Stomach (tissue), 9 donors: Measurements from ENCODE around the gene HIBCH. TPM values are rescaled to one million over a fixed set of nuclear protein-coding genes. Genes with fewer than 3 reads are reported as not detected.
A peak's percentile ranks its signal among the peaks of the same experiment; 100 is the strongest.

Experiments
- DNase-seq, 2 donors: peaks; one replicate each; pipeline versions ENCODE4 v3.0.0 to v3.0.0-alpha.2; 2013 to 2019
- H3K27ac ChIP-seq, 5 donors: fragments of 200-600 bp in 4 of 5; sonication (generic) in 4 of 5; one replicate each; pipeline ENCODE4 v1.5.1; 2013 to 2019; ENCODE audit warnings: mild to moderate bottlenecking in 1 of 5, moderate library complexity in 1 of 5
- H3K27me3 ChIP-seq, 3 donors: fragments of 200-600 bp; sonication (generic); one replicate each; pipeline ENCODE4 v1.5.1; 2017 to 2019; ENCODE audit warnings: mixed run types in 1 of 3
- H3K36me3 ChIP-seq, 4 donors: fragments of 200-600 bp; sonication (generic); 1 replicate in 3 of 4; 2 replicates in 1 of 4; pipeline ENCODE4 v1.5.1; 2016 to 2019
- H3K4me1 ChIP-seq, 4 donors: fragments of 200-600 bp; sonication (generic); one replicate each; pipeline ENCODE4 v1.5.1; 2016 to 2019
- H3K4me3 ChIP-seq, 4 donors: fragments of 200-600 bp; sonication (generic) in 3 of 4; one replicate each; pipeline ENCODE4 v1.5.1; 2016 to 2019; ENCODE audit warnings: mild to moderate bottlenecking in 1 of 4
- H3K9me3 ChIP-seq, 4 donors: fragments of 200-600 bp; sonication (generic); one replicate each; pipeline ENCODE4 v1.5.1; 2016 to 2019
- CTCF ChIP-seq, 7 experiments: fragments of 450-650 bp in 4 of 7; fragments of 200-600 bp in 3 of 7; sonication (generic) in 3 of 7; IDR thresholded peaks; one replicate each; pipeline ENCODE4 v1.5.1; 2016 to 2019; ENCODE audit warnings: antibody characterized with exemption in 7 of 7, control low read depth in 2 of 7, mild to moderate bottlenecking in 1 of 7
- EP300 ChIP-seq: sonication (generic); formaldehyde crosslinking; IDR thresholded peaks from one replicate; pipeline ENCODE4 v1.6.1; 2017; ENCODE audit warnings: antibody characterized with exemption
- POLR2A ChIP-seq, 4 donors: fragments of 450-650 bp; IDR thresholded peaks; one replicate each; pipeline ENCODE4 v1.6.1; 2016; ENCODE audit warnings: antibody characterized with exemption in 4 of 4, control low read depth in 2 of 4, mild to moderate bottlenecking in 1 of 4, moderate library complexity in 1 of 4
- POLR2AphosphoS5 ChIP-seq, 3 donors: sonication (generic); formaldehyde crosslinking; IDR thresholded peaks; one replicate each; pipeline ENCODE4 v1.6.1; 2016; ENCODE audit warnings: antibody characterized with exemption in 3 of 3
- WGBS, 5 donors: extraction: QIAGEN DNeasy Blood & Tissue Kit in 3 of 5; methylation state at CpG; one replicate each; pipeline versions ENCODE4 v1.1.5 to v1.1.7; 2013 to 2018; 5-methylcytosine and 5-hydroxymethylcytosine counted together
- intact Hi-C: fragments of 100-400 bp; cut with DNase I; formaldehyde crosslinking; loops from one replicate; pipeline ENCODE4 v1.15.1; 2023; ENCODE audit warnings: low total_unique reads
- polyA plus RNA-seq, 3 donors: library from polyadenylated mRNA; stranded (reverse); fragments of 200-250 nt; gene quantifications; one replicate each; pipeline ENCODE4 v1.2.3, GENCODE V29; 2013
- total RNA-seq, 5 donors: library from RNA; depleted of rRNA; stranded (reverse); fragments of >200 nt; gene quantifications; one replicate each; pipeline versions ENCODE4 v1.1.0 to v1.2.3, GENCODE V29; 2014 to 2016
- donor health status: healthy with polysubstance abuse.
- donor health status: Bipolar disorder and iron deficiency.
- donor health status: healthy.

The HIBCH gene
- total and polyA plus RNA-seq, 8 donors, result 10.3 to 93.3 (median 23.1) TPM

GRCh38 chr2:190181123-190181669 is 138.4 kb downstream of the HIBCH start:
- no peaks in the 10 kb centered on the region for H3K27me3 ChIP-seq
- H3K36me3 ChIP-seq, result no peaks in the 10 kb centered on the region
- no peaks in the 10 kb centered on the region for H3K9me3 ChIP-seq
- 16 to 22% (median 20%) methylated on average over 11 of the region's 11 CpGs for WGBS, 5 donors
- H3K4me3 ChIP-seq, result peak overlapping the region; percentile 54 to 72 (median 62)
- intact Hi-C loops, result no loop called here
- peaks cover 0 to 41% (median 17%) of the 10 kb centered on the region in 4 donors for H3K4me1 ChIP-seq
- peak overlapping the region; percentile 80 to 90 (median 83) for H3K27ac ChIP-seq
- no peak for DNase-seq
- TF ChIP-seq POLR2A (IDR thresholded peaks at IDR 0.05) (no peak), EP300 (no peak), POLR2AphosphoS5 (IDR thresholded peaks at IDR 0.05) (no peak), CTCF (IDR thresholded peaks at IDR 0.05) (no peak)

- peak in 4 of 7 experiments; percentile 18 to 47 (median 32) for TF ChIP-seq CTCF (IDR thresholded peaks at IDR 0.05)
- TF ChIP-seq EP300, result no peak
- Histone ChIP-seq H3K4me3 (peak overlapping the region; percentile 54 to 72 (median 62)), H3K27me3 (no peaks in the 10 kb centered on the region), H3K9me3 (no peaks in the 10 kb centered on the region), H3K27ac (peak overlapping the region; percentile 80 to 90 (median 83)), H3K4me1 (peaks cover 0 to 41% (median 17%) of the 10 kb centered on the region in 4 donors), H3K36me3 (no peaks in the 10 kb centered on the region)
- WGBS, 5 donors, result 1 to 3% (median 1%) methylated on average over 37 to 82 of the region's 82 CpGs
- peak; percentile 57 to 86 for DNase-seq
- intact Hi-C loops, result no loop called here
Observed at GRCh38 chr2:190180313-190181122, 139.1 kb downstream of the HIBCH start.

GRCh38 chr2:190179754-190180312 is 139.8 kb downstream of the HIBCH start:
- Histone ChIP-seq H3K27ac (peak overlapping the region; percentile 80 to 90 (median 83)), H3K4me1 (peaks cover 0 to 41% (median 17%) of the 10 kb centered on the region in 4 donors), H3K27me3 (no peaks in the 10 kb centered on the region), H3K4me3 (peak overlapping the region; percentile 54 to 72 (median 62)), H3K9me3 (no peaks in the 10 kb centered on the region), H3K36me3 (no peaks in the 10 kb centered on the region)
- WGBS, 5 donors, result 36 to 51% (median 42%) methylated on average over 10 to 13 of the region's 13 CpGs
- intact Hi-C loops, result no loop called here
- peak in 1 of 2 donors; percentile 63 for DNase-seq
- TF ChIP-seq POLR2AphosphoS5 (IDR thresholded peaks at IDR 0.05), result no peak
- no peak for TF ChIP-seq CTCF (IDR thresholded peaks at IDR 0.05)
- no peak for TF ChIP-seq POLR2A (IDR thresholded peaks at IDR 0.05)
- no peak for TF ChIP-seq EP300

GRCh38 chr2:190178066-190178722 is 141.4 kb downstream of the HIBCH start:
- no peak for DNase-seq
- 95 to 99% (median 98%) methylated on average over 7 to 11 of the region's 11 CpGs for WGBS, 5 donors
- H3K36me3 ChIP-seq, result no peaks in the 10 kb centered on the region
- H3K27me3 ChIP-seq, result no peaks in the 10 kb centered on the region
- intact Hi-C loops, result no loop called here
- peaks cover 0 to 33% (median 17%) of the 10 kb centered on the region in 4 donors for H3K4me1 ChIP-seq
- no peak overlapping the region for H3K4me3 ChIP-seq
- peaks cover 0 to 5% (median 0%) of the 10 kb centered on the region in 4 donors for H3K9me3 ChIP-seq
- no peak overlapping the region for H3K27ac ChIP-seq
- TF ChIP-seq CTCF (IDR thresholded peaks at IDR 0.05) (no peak), EP300 (no peak), POLR2AphosphoS5 (IDR thresholded peaks at IDR 0.05) (no peak), POLR2A (IDR thresholded peaks at IDR 0.05) (no peak)
